ENCODE results near the gene MAP3K12. TPM values are rescaled to one million over a fixed set of nuclear protein-coding genes. Genes with fewer than 3 reads are reported as not detected.

The MAP3K12 gene
- total and polyA plus RNA-seq, 5 donors from 2014 or later, result 3.8 to 31.5 (median 4.5) TPM

DNA sequence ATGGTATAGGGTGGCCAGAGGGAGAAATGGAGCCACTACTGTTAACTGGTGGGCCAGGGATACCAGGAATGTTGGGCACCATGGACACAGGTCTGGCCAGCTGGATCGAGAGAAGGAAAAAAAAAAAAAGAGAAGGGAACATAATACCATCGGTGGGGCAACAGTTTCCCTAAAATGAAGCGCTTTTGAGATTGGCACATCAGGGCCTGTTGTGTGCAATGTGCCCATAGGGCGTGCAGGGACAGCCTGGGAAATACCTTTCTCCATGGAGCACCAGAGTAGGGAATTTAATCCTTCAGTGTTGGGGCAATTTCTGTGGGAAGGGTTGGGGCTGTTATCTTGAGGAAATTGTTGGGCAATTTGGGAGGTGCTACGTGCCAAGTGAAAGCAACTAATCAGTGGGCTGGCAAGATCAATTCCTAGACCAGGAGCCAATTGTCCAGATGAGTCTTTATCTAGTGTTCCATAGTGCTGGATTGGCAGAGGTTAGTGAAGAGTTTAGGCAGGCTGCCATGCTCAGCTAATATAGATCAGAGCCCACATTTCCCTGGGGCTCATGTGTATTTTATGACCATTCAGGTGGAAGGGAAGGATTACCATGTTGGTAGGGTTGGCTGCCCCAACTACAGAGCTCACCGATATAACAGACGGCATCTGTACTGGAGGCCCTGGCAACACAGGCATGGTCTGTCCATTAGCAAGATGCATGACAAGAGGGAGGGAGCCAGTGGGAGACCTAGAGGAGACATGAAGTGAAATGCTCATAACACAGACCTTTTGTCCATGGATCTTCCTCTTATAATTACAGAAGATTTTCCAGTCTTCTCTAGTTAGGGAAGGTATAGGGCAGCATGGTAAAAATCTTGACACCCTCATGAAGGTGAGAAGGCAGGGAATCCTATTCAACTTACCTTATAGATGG, 33.5 kb upstream of the MAP3K12 start:
- Histone ChIP-seq H3K4me3 (ENCODE audit: low read depth, low read length) (no peak overlapping the region), H3K27ac (ENCODE audit: insufficient read depth, low read length, poor library complexity, severe bottlenecking) (no peak overlapping the region), H3K4me1 (ENCODE audit: control insufficient read depth, insufficient read depth, low read length, poor library complexity, severe bottlenecking) (no peaks in the 10 kb centered on the region), H3K36me3 (ENCODE audit: control insufficient read depth, insufficient read depth, low read length) (peaks cover 70% of the 10 kb centered on the region), H3K9me3 (ENCODE audit: control insufficient read depth in 2 of 2, low read length in 2 of 2) (no peaks in the 10 kb centered on the region), H3K27me3 (ENCODE audit: control insufficient read depth, insufficient read depth, low read length) (no peaks in the 10 kb centered on the region)
- DNase-seq (no peak), ATAC-seq (ENCODE audit: low read depth in 2 of 2) (no peak)
- H3K4me3 Mint-ChIP-seq, result no peak overlapping the region
- H3K27me3 Mint-ChIP-seq, result no peaks in the 10 kb centered on the region
- H3K36me3 Mint-ChIP-seq, result peaks cover 45% of the 10 kb centered on the region
- no peaks in the 10 kb centered on the region for H3K9me3 Mint-ChIP-seq
- no peak overlapping the region for H3K27ac Mint-ChIP-seq
- H3K4me1 Mint-ChIP-seq, result no peaks in the 10 kb centered on the region

DNA sequence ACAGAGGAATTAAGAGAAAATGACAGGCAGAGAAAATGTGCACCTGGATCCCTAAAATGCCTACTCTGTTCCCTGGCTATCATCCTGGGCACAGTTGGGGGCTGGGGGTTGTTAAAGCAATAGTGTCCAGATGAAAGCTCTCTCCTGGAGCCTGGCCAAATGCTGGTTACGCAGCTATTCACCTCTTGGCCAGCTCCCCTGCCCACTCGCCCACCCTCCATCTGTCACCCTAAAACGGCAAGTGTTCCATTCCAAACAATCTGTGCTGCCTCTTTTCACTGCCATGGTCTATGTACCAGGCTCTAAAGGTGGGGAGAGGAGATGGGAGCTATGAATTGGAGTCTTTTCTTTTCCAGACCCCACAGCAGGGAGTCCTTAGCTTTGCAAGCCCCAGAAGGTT, 32.8 kb upstream of the MAP3K12 start:
- H3K27ac ChIP-seq (ENCODE audit: insufficient read depth, low read length, poor library complexity, severe bottlenecking), result no peak overlapping the region
- Mint-ChIP-seq H3K4me3 (no peak overlapping the region), H3K4me1 (no peaks in the 10 kb centered on the region), H3K27me3 (no peaks in the 10 kb centered on the region), H3K36me3 (peaks cover 39% of the 10 kb centered on the region), H3K9me3 (no peaks in the 10 kb centered on the region), H3K27ac (no peak overlapping the region)
- no peak for ATAC-seq (ENCODE audit: low read depth in 2 of 2)
- no peaks in the 10 kb centered on the region for H3K9me3 ChIP-seq (ENCODE audit: control insufficient read depth in 2 of 2, low read length in 2 of 2)
- H3K4me3 ChIP-seq (ENCODE audit: low read depth, low read length), result no peak overlapping the region
- peaks cover 64% of the 10 kb centered on the region for H3K36me3 ChIP-seq (ENCODE audit: control insufficient read depth, insufficient read depth, low read length)
- no peaks in the 10 kb centered on the region for H3K27me3 ChIP-seq (ENCODE audit: control insufficient read depth, insufficient read depth, low read length)
- H3K4me1 ChIP-seq (ENCODE audit: control insufficient read depth, insufficient read depth, low read length, poor library complexity, severe bottlenecking), result no peaks in the 10 kb centered on the region
- DNase-seq, result no peak

DNA sequence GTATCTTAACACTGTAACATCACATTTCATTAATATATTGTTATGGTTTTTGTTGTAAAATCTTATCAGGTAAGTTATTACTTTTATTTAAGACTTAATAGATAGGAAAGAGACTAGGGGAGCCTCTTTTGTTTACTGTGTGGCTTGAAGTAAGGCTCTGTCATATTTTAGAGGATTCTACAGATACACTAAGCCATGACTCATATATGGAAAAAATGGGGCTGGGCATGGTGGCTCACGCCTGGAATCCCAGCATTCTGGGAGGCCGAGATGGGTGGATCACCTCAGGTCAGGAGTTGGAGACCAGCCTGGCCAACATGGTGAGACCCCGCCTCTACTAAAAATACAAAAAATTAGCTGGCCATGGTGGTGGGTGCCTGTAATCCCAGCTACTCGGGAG, 31.7 kb upstream of the MAP3K12 start:
- H3K27me3 Mint-ChIP-seq, result no peaks in the 10 kb centered on the region
- H3K4me3 Mint-ChIP-seq, result no peak overlapping the region
- H3K4me1 Mint-ChIP-seq, result no peaks in the 10 kb centered on the region

DNA sequence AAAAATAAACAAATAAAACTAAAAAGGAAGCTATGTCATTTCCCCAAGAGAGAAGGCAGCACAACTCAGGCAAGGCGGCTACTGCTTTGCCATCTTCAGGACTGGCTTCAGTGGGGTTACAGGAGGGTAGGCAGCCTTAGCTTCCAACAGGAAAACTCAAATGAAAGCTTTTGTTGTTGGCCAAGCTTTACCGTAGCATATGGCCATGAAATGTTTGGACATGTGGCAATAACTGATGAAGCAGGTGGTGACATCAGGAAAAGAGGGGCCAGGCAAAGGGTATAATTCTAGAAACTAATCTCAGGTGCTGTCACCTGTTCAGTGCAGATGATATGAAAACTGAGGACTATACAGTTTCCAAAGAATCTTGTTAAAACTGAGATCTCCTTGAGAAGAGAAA, 30.8 kb upstream of the MAP3K12 start:
- Mint-ChIP-seq H3K27ac (no peak overlapping the region), H3K27me3 (no peaks in the 10 kb centered on the region), H3K36me3 (peaks cover 30% of the 10 kb centered on the region), H3K4me3 (no peak overlapping the region), H3K4me1 (no peaks in the 10 kb centered on the region), H3K9me3 (no peaks in the 10 kb centered on the region)
- Histone ChIP-seq H3K4me3 (ENCODE audit: low read depth, low read length) (no peak overlapping the region), H3K27me3 (ENCODE audit: control insufficient read depth, insufficient read depth, low read length) (no peaks in the 10 kb centered on the region), H3K4me1 (ENCODE audit: control insufficient read depth, insufficient read depth, low read length, poor library complexity, severe bottlenecking) (no peaks in the 10 kb centered on the region), H3K9me3 (ENCODE audit: control insufficient read depth in 2 of 2, low read length in 2 of 2) (no peaks in the 10 kb centered on the region), H3K27ac (ENCODE audit: insufficient read depth, low read length, poor library complexity, severe bottlenecking) (no peak overlapping the region), H3K36me3 (ENCODE audit: control insufficient read depth, insufficient read depth, low read length) (peaks cover 57% of the 10 kb centered on the region)
- ATAC-seq (ENCODE audit: low read depth in 2 of 2) (no peak), DNase-seq (no peak)

More for the DNA sequence above, 31.7 kb upstream of the MAP3K12 start:
- Histone ChIP-seq H3K4me3 (ENCODE audit: low read depth, low read length) (no peak overlapping the region), H3K27me3 (ENCODE audit: control insufficient read depth, insufficient read depth, low read length) (no peaks in the 10 kb centered on the region), H3K4me1 (ENCODE audit: control insufficient read depth, insufficient read depth, low read length, poor library complexity, severe bottlenecking) (no peaks in the 10 kb centered on the region), H3K36me3 (ENCODE audit: control insufficient read depth, insufficient read depth, low read length) (peaks cover 61% of the 10 kb centered on the region), H3K9me3 (ENCODE audit: control insufficient read depth in 2 of 2, low read length in 2 of 2) (no peaks in the 10 kb centered on the region), H3K27ac (ENCODE audit: insufficient read depth, low read length, poor library complexity, severe bottlenecking) (no peak overlapping the region)
- DNase-seq, result no peak
- H3K27ac Mint-ChIP-seq, result no peak overlapping the region
- H3K9me3 Mint-ChIP-seq, result no peaks in the 10 kb centered on the region
- no peak for ATAC-seq (ENCODE audit: low read depth in 2 of 2)
- H3K36me3 Mint-ChIP-seq, result peaks cover 36% of the 10 kb centered on the region

DNA sequence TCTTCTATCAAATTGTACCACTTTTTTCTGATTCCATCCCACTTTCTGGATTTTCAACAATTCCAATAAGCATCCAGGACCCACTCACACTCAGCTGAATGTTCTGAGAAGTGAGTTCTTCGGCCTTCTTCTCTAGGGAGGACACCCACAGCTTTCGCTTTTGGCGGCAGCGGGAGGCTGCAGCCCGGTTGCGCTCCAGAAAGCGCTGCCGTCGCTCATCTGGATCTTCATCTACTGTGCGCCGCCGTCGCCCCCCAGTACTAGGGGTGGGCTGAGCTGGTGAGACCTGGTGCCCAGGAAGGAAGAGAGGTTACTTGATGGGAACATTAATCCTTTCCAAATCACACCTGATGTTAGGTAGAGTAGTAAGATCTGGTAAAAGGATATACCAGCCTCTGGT, 25.2 kb upstream of the MAP3K12 start:
- ATAC-seq (ENCODE audit: low read depth in 2 of 2), result no peak
- H3K9me3 ChIP-seq (ENCODE audit: control insufficient read depth in 2 of 2, low read length in 2 of 2), result no peaks in the 10 kb centered on the region
- H3K4me3 Mint-ChIP-seq, result no peak overlapping the region
- no peaks in the 10 kb centered on the region for H3K9me3 Mint-ChIP-seq
- no peaks in the 10 kb centered on the region for H3K27me3 ChIP-seq (ENCODE audit: control insufficient read depth, insufficient read depth, low read length)
- H3K4me1 ChIP-seq (ENCODE audit: control insufficient read depth, insufficient read depth, low read length, poor library complexity, severe bottlenecking), result no peaks in the 10 kb centered on the region
- peaks cover 33% of the 10 kb centered on the region for H3K36me3 Mint-ChIP-seq
- H3K27me3 Mint-ChIP-seq, result no peaks in the 10 kb centered on the region
- H3K4me3 ChIP-seq (ENCODE audit: low read depth, low read length), result no peak overlapping the region
- DNase-seq, result no peak
- H3K27ac Mint-ChIP-seq, result no peak overlapping the region
- peaks cover 59% of the 10 kb centered on the region for H3K36me3 ChIP-seq (ENCODE audit: control insufficient read depth, insufficient read depth, low read length)
- no peak overlapping the region for H3K27ac ChIP-seq (ENCODE audit: insufficient read depth, low read length, poor library complexity, severe bottlenecking)
- no peaks in the 10 kb centered on the region for H3K4me1 Mint-ChIP-seq

DNA sequence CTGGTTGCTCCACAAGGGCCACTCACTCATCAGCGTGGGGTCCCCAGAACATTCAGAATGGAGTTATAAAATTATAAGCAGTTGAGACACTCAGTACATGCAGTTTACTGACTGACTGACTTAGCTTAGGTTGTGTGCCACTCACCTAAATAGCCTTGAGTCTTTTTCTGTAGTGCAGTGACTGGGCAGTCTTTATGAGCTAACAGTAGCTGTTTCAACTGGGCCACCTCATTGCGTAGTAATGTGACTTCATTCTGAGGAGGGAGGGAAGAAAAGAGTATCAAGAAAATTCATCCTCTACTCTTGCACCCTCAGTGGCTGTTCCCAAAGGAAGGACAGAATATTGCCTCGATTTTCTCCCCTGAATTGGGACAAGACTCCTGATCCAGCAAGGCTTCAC, 23.9 kb upstream of the MAP3K12 start:
- no peak overlapping the region for H3K27ac Mint-ChIP-seq
- Histone ChIP-seq H3K36me3 (ENCODE audit: control insufficient read depth, insufficient read depth, low read length) (peaks cover 66% of the 10 kb centered on the region), H3K4me1 (ENCODE audit: control insufficient read depth, insufficient read depth, low read length, poor library complexity, severe bottlenecking) (no peaks in the 10 kb centered on the region), H3K27me3 (ENCODE audit: control insufficient read depth, insufficient read depth, low read length) (no peaks in the 10 kb centered on the region), H3K4me3 (ENCODE audit: low read depth, low read length) (no peak overlapping the region), H3K9me3 (ENCODE audit: control insufficient read depth in 2 of 2, low read length in 2 of 2) (no peaks in the 10 kb centered on the region), H3K27ac (ENCODE audit: insufficient read depth, low read length, poor library complexity, severe bottlenecking) (no peak overlapping the region)
- peaks cover 33% of the 10 kb centered on the region for H3K36me3 Mint-ChIP-seq
- H3K4me3 Mint-ChIP-seq, result no peak overlapping the region
- no peaks in the 10 kb centered on the region for H3K9me3 Mint-ChIP-seq
- H3K4me1 Mint-ChIP-seq, result no peaks in the 10 kb centered on the region
- no peaks in the 10 kb centered on the region for H3K27me3 Mint-ChIP-seq
- no peak for DNase-seq
- no peak for ATAC-seq (ENCODE audit: low read depth in 2 of 2)

DNA sequence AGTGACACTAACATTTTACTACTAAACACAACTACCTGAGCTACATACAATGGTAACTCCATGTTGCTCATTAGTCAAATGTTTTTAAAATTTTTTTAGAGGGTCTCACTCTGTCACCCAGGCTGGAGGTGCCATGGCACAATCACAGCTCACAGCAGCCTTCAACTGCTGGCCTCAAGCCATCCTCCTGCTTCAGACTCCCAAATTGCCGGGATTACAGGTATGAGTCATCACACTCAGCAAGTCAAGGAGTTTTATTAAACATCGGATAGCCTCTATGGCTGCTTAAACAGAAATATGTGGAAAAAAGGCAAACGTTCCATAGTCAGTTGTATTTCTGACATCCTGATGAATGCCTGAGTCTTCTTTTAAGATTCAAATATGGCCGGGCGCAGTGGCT, 19.1 kb upstream of the MAP3K12 start:
- H3K27me3 Mint-ChIP-seq, result no peaks in the 10 kb centered on the region
- H3K36me3 ChIP-seq (ENCODE audit: control insufficient read depth, insufficient read depth, low read length), result peaks cover 80% of the 10 kb centered on the region
- H3K27me3 ChIP-seq (ENCODE audit: control insufficient read depth, insufficient read depth, low read length), result no peaks in the 10 kb centered on the region
- no peak overlapping the region for H3K4me3 ChIP-seq (ENCODE audit: low read depth, low read length)
- DNase-seq (no peak), ATAC-seq (ENCODE audit: low read depth in 2 of 2) (no peak)
- H3K9me3 Mint-ChIP-seq, result no peaks in the 10 kb centered on the region
- no peaks in the 10 kb centered on the region for H3K4me1 Mint-ChIP-seq
- no peak overlapping the region for H3K27ac ChIP-seq (ENCODE audit: insufficient read depth, low read length, poor library complexity, severe bottlenecking)
- H3K4me1 ChIP-seq (ENCODE audit: control insufficient read depth, insufficient read depth, low read length, poor library complexity, severe bottlenecking), result no peaks in the 10 kb centered on the region
- no peak overlapping the region for H3K4me3 Mint-ChIP-seq
- H3K9me3 ChIP-seq (ENCODE audit: control insufficient read depth in 2 of 2, low read length in 2 of 2), result no peaks in the 10 kb centered on the region
- H3K36me3 Mint-ChIP-seq, result peaks cover 48% of the 10 kb centered on the region
- H3K27ac Mint-ChIP-seq, result no peak overlapping the region
